ENCODE results near the gene DEDD2.

Gene DEDD2

GRCh38 chr19:42239544-42240220 is 22.2 kb upstream of the DEDD2 start:
- Histone ChIP-seq H3K9ac (ENCODE audit: low read depth in 1 of 2, low read length in 2 of 2) (no peak overlapping the region), H3K27ac (ENCODE audit: low read depth, low read length) (no peak overlapping the region), H3K27me3 (ENCODE audit: control insufficient read depth in 1 of 2, insufficient read depth in 2 of 2, low read length in 2 of 2) (no peaks in the 10 kb centered on the region), H3K9me3 (ENCODE audit: control insufficient read depth in 1 of 2, low read length in 2 of 2) (no peaks in the 10 kb centered on the region), H3K4me1 (ENCODE audit: control insufficient read depth in 1 of 2, insufficient read depth in 2 of 2, low read length in 2 of 2) (peaks cover 18 to 25% of the 10 kb centered on the region in 2 donors), H3K36me3 (ENCODE audit: control insufficient read depth in 1 of 2, insufficient read depth in 2 of 2, low read length in 2 of 2) (peaks cover 17 to 41% of the 10 kb centered on the region in 2 donors), H3K4me3 (ENCODE audit: low read depth in 1 of 2, low read length in 2 of 2) (no peak overlapping the region)

- Histone ChIP-seq H3K4me3 (ENCODE audit: low read depth in 1 of 2, low read length in 2 of 2) (no peak overlapping the region), H3K9ac (ENCODE audit: low read depth in 1 of 2, low read length in 2 of 2) (no peak overlapping the region), H3K27ac (ENCODE audit: low read depth, low read length) (no peak overlapping the region), H3K36me3 (ENCODE audit: control insufficient read depth in 1 of 2, insufficient read depth in 2 of 2, low read length in 2 of 2) (peaks cover 42 to 77% of the 10 kb centered on the region in 2 donors), H3K27me3 (ENCODE audit: control insufficient read depth in 1 of 2, insufficient read depth in 2 of 2, low read length in 2 of 2) (no peaks in the 10 kb centered on the region), H3K4me1 (ENCODE audit: control insufficient read depth in 1 of 2, insufficient read depth in 2 of 2, low read length in 2 of 2) (peaks cover 15 to 21% of the 10 kb centered on the region in 2 donors), H3K9me3 (ENCODE audit: control insufficient read depth in 1 of 2, low read length in 2 of 2) (no peaks in the 10 kb centered on the region)
These were observed 17.7 kb upstream of the DEDD2 start for GRCh38 chr19:42235181-42235580.

DNA sequence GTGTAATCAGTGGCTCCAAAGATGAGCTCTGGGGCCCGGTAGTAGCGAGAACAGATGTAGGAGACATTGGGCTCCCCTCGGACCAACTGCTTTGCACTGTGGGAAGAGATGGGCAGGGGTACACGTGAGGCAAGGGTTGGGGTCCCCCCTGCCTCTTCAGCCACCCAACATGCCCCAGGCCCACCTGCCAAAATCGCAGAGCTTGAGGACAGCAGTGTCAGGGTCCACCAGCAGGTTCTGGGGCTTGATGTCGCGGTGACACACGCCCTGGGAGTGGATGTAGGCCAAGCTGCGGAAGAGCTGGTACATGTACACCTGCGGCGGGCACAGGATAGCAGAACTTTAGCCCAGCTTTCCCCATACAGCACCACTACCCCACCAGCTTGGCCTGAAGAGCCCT is 16.9 kb upstream of the DEDD2 start:
- H3K9ac ChIP-seq (ENCODE audit: low read depth in 1 of 2, low read length in 2 of 2): peak overlapping the region; percentile 18 to 48

GRCh38 chr19:42233678-42234292 is 16.3 kb upstream of the DEDD2 start:
- no peaks in the 10 kb centered on the region for H3K9me3 ChIP-seq (ENCODE audit: control insufficient read depth in 1 of 2, low read length in 2 of 2)
- H3K4me3 ChIP-seq (ENCODE audit: low read depth in 1 of 2, low read length in 2 of 2): peak overlapping the region in 1 of 2 donors; percentile 8
- peaks cover 51 to 77% of the 10 kb centered on the region in 2 donors for H3K36me3 ChIP-seq (ENCODE audit: control insufficient read depth in 1 of 2, insufficient read depth in 2 of 2, low read length in 2 of 2)
- no peaks in the 10 kb centered on the region for H3K27me3 ChIP-seq (ENCODE audit: control insufficient read depth in 1 of 2, insufficient read depth in 2 of 2, low read length in 2 of 2)
- peak overlapping the region; percentile 87 for H3K27ac ChIP-seq (ENCODE audit: low read depth, low read length)
- peaks cover 15 to 21% of the 10 kb centered on the region in 2 donors for H3K4me1 ChIP-seq (ENCODE audit: control insufficient read depth in 1 of 2, insufficient read depth in 2 of 2, low read length in 2 of 2)
- H3K9ac ChIP-seq (ENCODE audit: low read depth in 1 of 2, low read length in 2 of 2): peak overlapping the region; percentile 48 to 55

More for the DNA sequence above, 16.9 kb upstream of the DEDD2 start:
- Histone ChIP-seq H3K4me1 (ENCODE audit: control insufficient read depth in 1 of 2, insufficient read depth in 2 of 2, low read length in 2 of 2) (peaks cover 15 to 21% of the 10 kb centered on the region in 2 donors), H3K4me3 (ENCODE audit: low read depth in 1 of 2, low read length in 2 of 2) (peak overlapping the region in 1 of 2 donors; percentile 8), H3K27ac (ENCODE audit: low read depth, low read length) (peak overlapping the region; percentile 58), H3K27me3 (ENCODE audit: control insufficient read depth in 1 of 2, insufficient read depth in 2 of 2, low read length in 2 of 2) (no peaks in the 10 kb centered on the region), H3K9me3 (ENCODE audit: control insufficient read depth in 1 of 2, low read length in 2 of 2) (no peaks in the 10 kb centered on the region), H3K36me3 (ENCODE audit: control insufficient read depth in 1 of 2, insufficient read depth in 2 of 2, low read length in 2 of 2) (peaks cover 50 to 77% of the 10 kb centered on the region in 2 donors)

DNA sequence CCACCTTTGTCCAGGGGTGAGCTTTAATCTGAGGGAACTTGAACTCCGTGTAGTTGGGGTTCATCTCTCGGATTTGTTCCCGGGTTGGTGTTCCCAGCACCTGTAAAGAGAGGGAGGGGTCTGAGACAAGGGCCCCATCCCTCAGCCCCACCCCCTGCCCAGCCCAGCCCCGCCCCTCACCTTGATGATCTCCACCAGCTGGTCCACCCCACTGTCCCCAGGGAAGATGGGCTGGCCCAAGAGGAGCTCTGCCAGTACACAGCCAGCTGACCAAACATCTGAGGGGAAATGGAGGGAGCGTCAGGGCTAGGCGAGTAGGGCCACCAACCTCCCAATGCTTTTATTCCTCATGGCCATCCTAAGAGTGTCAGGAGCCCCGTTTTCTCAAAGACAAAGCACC is 15.6 kb upstream of the DEDD2 start:
- Histone ChIP-seq H3K9ac (ENCODE audit: low read depth in 1 of 2, low read length in 2 of 2) (peak overlapping the region; percentile 48 to 55), H3K27me3 (ENCODE audit: control insufficient read depth in 1 of 2, insufficient read depth in 2 of 2, low read length in 2 of 2) (no peaks in the 10 kb centered on the region), H3K4me3 (ENCODE audit: low read depth in 1 of 2, low read length in 2 of 2) (no peak overlapping the region), H3K27ac (ENCODE audit: low read depth, low read length) (peak overlapping the region; percentile 87), H3K36me3 (ENCODE audit: control insufficient read depth in 1 of 2, insufficient read depth in 2 of 2, low read length in 2 of 2) (peaks cover 51 to 82% of the 10 kb centered on the region in 2 donors), H3K9me3 (ENCODE audit: control insufficient read depth in 1 of 2, low read length in 2 of 2) (no peaks in the 10 kb centered on the region), H3K4me1 (ENCODE audit: control insufficient read depth in 1 of 2, insufficient read depth in 2 of 2, low read length in 2 of 2) (peaks cover 15 to 21% of the 10 kb centered on the region in 2 donors)

DNA sequence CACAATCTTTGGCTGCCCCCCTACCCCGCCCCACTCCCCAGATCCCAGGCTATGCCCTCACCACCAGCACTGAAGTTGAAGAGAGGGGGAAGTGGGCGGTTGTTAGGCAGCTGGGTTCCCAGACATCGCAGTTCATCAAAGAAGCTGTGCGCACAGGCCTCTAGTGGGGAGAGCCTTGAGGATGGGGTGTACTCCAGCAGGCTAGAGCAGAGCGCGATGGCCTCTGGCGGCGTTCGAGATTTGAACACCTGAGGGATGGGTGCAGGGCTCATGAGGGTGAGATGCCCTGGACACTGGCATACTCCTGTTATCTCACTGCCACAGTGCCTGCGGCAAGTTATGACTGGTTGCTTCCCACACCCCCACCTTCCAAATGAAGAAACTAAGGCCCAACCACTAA is 15.0 kb upstream of the DEDD2 start:
- Histone ChIP-seq H3K9me3 (ENCODE audit: control insufficient read depth in 1 of 2, low read length in 2 of 2) (no peaks in the 10 kb centered on the region), H3K36me3 (ENCODE audit: control insufficient read depth in 1 of 2, insufficient read depth in 2 of 2, low read length in 2 of 2) (peaks cover 51 to 82% of the 10 kb centered on the region in 2 donors), H3K4me3 (ENCODE audit: low read depth in 1 of 2, low read length in 2 of 2) (no peak overlapping the region), H3K27me3 (ENCODE audit: control insufficient read depth in 1 of 2, insufficient read depth in 2 of 2, low read length in 2 of 2) (no peaks in the 10 kb centered on the region), H3K4me1 (ENCODE audit: control insufficient read depth in 1 of 2, insufficient read depth in 2 of 2, low read length in 2 of 2) (peaks cover 15 to 21% of the 10 kb centered on the region in 2 donors), H3K9ac (ENCODE audit: low read depth in 1 of 2, low read length in 2 of 2) (no peak overlapping the region), H3K27ac (ENCODE audit: low read depth, low read length) (no peak overlapping the region)

DNA sequence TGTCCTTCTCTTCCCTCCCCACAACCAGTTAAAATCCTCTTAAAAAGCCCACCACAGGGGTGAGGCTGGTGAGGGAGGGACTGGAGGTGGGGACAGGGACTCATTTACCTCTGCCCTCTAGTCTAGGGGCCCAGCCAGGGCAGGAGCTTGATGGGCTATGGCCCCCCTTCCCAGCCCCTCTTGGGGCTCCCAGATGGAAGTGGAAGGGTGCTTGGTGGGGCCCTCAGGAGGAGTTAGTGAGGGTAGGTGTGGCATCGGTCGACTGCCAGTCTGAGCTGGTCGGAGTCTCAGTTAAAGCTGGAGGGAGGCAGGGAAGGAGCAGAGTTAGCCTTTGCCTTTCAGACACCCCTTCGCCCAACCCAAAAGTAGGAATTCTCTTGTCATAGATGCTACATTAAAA is 13.1 kb upstream of the DEDD2 start:
- no peaks in the 10 kb centered on the region for H3K27me3 ChIP-seq (ENCODE audit: control insufficient read depth in 1 of 2, insufficient read depth in 2 of 2, low read length in 2 of 2)
- H3K9ac ChIP-seq (ENCODE audit: low read depth in 1 of 2, low read length in 2 of 2): no peak overlapping the region
- H3K36me3 ChIP-seq (ENCODE audit: control insufficient read depth in 1 of 2, insufficient read depth in 2 of 2, low read length in 2 of 2): peaks cover 52 to 86% of the 10 kb centered on the region in 2 donors
- no peak overlapping the region for H3K27ac ChIP-seq (ENCODE audit: low read depth, low read length)
- peaks cover 15 to 20% of the 10 kb centered on the region in 2 donors for H3K4me1 ChIP-seq (ENCODE audit: control insufficient read depth in 1 of 2, insufficient read depth in 2 of 2, low read length in 2 of 2)
- no peaks in the 10 kb centered on the region for H3K9me3 ChIP-seq (ENCODE audit: control insufficient read depth in 1 of 2, low read length in 2 of 2)
- no peak overlapping the region for H3K4me3 ChIP-seq (ENCODE audit: low read depth in 1 of 2, low read length in 2 of 2)

DNA sequence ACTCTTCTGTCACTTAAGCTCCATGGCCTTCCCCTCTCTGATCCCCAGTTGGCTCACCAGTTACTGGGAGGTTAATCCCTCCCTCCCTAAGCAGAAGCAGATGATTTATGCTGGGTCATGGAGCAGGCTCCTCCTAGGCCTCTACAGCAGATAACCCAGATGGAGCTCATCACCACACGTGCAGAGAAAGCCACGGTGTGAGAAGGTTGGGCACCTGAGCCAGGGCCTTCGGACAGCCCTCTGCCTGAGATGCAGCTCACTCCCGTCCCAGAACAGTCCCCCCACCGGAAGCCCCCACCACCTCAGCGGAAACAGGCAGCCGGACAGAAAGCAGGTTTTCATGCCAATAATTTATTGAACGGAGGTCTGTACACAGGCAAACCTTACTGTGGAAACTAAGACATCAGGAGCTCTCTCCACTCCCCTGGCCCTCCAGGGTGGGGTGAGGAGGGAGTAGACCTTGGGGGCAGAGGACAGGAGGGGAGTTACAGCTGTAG is 12.4 kb upstream of the DEDD2 start:
- no peaks in the 10 kb centered on the region for H3K9me3 ChIP-seq (ENCODE audit: control insufficient read depth in 1 of 2, low read length in 2 of 2)
- no peak overlapping the region for H3K9ac ChIP-seq (ENCODE audit: low read depth in 1 of 2, low read length in 2 of 2)
- no peak overlapping the region for H3K4me3 ChIP-seq (ENCODE audit: low read depth in 1 of 2, low read length in 2 of 2)
- H3K4me1 ChIP-seq (ENCODE audit: control insufficient read depth in 1 of 2, insufficient read depth in 2 of 2, low read length in 2 of 2): peaks cover 15 to 17% of the 10 kb centered on the region in 2 donors
- no peaks in the 10 kb centered on the region for H3K27me3 ChIP-seq (ENCODE audit: control insufficient read depth in 1 of 2, insufficient read depth in 2 of 2, low read length in 2 of 2)
- no peak overlapping the region for H3K27ac ChIP-seq (ENCODE audit: low read depth, low read length)
- peaks cover 52 to 85% of the 10 kb centered on the region in 2 donors for H3K36me3 ChIP-seq (ENCODE audit: control insufficient read depth in 1 of 2, insufficient read depth in 2 of 2, low read length in 2 of 2)

DNA sequence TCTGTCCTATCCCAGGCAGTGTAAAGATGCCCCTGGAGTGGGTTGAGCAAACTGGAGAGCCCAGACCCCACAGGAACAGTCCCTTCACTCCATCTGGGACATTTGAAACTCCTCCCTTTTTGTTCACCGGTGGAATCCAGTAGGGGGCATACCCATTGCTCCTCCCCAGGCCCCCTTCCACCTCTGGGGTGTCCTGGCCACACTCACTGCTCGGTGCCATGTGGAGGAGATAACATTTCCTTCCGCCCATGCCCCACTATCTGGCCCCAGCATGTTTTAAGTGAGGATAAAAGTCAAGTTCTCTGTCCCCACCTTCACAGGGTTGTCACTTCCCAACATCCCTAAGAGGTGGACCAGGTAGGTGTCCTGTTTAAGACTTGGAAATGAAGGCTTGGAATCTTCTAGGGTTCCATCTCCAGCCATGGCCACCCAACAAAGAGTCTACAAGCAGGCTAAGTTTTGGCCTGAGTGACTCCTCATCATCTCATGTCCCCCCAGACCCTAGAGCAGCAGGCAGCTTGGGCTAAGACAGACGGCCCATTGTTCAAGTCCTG is 11.9 kb upstream of the DEDD2 start:
- Histone ChIP-seq H3K27me3 (ENCODE audit: control insufficient read depth in 1 of 2, insufficient read depth in 2 of 2, low read length in 2 of 2) (no peaks in the 10 kb centered on the region), H3K9ac (ENCODE audit: low read depth in 1 of 2, low read length in 2 of 2) (no peak overlapping the region), H3K4me3 (ENCODE audit: low read depth in 1 of 2, low read length in 2 of 2) (no peak overlapping the region), H3K4me1 (ENCODE audit: control insufficient read depth in 1 of 2, insufficient read depth in 2 of 2, low read length in 2 of 2) (peaks cover 11 to 14% of the 10 kb centered on the region in 2 donors), H3K27ac (ENCODE audit: low read depth, low read length) (no peak overlapping the region), H3K9me3 (ENCODE audit: control insufficient read depth in 1 of 2, low read length in 2 of 2) (no peaks in the 10 kb centered on the region), H3K36me3 (ENCODE audit: control insufficient read depth in 1 of 2, insufficient read depth in 2 of 2, low read length in 2 of 2) (peaks cover 54 to 87% of the 10 kb centered on the region in 2 donors)

- Histone ChIP-seq H3K4me1 (ENCODE audit: control insufficient read depth in 1 of 2, insufficient read depth in 2 of 2, low read length in 2 of 2) (peaks cover 5 to 6% of the 10 kb centered on the region in 2 donors), H3K27me3 (ENCODE audit: control insufficient read depth in 1 of 2, insufficient read depth in 2 of 2, low read length in 2 of 2) (no peaks in the 10 kb centered on the region), H3K27ac (ENCODE audit: low read depth, low read length) (no peak overlapping the region), H3K36me3 (ENCODE audit: control insufficient read depth in 1 of 2, insufficient read depth in 2 of 2, low read length in 2 of 2) (peaks cover 54 to 84% of the 10 kb centered on the region in 2 donors), H3K9me3 (ENCODE audit: control insufficient read depth in 1 of 2, low read length in 2 of 2) (no peaks in the 10 kb centered on the region), H3K9ac (ENCODE audit: low read depth in 1 of 2, low read length in 2 of 2) (no peak overlapping the region), H3K4me3 (ENCODE audit: low read depth in 1 of 2, low read length in 2 of 2) (no peak overlapping the region)
These were observed 11.2 kb upstream of the DEDD2 start for GRCh38 chr19:42228641-42229040.
